DLD1 (cell line): ENCODE data around the gene CD320.
"Not testable (repeated sequence)": the region's sequence is repeated elsewhere in the genome, so short reads cannot be mapped to it uniquely, and the experiment has no call there.

Source experiments
- in situ Hi-C: cut with HindIII; loops from 2 replicates; pipeline ENCODE4 v1.10.0; 2017; ENCODE audit warnings: low sequenced_read_pairs

Gene CD320

GRCh38 chr19:8307965-8308866, at the start of gene CD320:
Gene CD320, minus strand, starts transcription at chr19:8308358. Its CDS starts 68 bp downstream, at chr19:8308290.
- in situ Hi-C loops: no loop called here

DNA sequence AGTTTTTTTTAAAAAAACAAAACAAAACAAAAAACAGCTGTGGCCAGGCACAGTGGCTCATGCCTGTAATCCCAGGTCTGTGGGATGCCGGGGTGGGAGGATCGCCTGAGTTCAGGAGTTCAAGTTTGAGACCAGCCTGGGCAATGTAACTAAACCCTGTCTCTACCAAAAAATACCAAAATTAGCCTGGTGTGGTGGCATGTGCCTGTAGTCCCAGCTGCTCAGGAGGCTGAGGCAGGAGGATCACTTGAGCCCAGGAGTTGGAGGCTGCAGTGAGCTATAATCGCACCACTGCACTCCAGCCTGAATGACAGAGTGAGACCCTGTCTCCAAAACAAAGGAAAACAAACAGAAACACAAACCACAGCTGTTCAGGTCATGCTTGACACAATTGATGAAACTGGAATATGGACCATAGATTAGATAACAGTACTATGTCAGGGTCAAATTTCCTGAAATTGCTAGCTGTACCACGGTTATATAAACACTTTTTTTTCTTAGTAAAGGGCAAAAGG, 48.9 kb upstream of the CD320 start:
- in situ Hi-C loops: no loop called here

GRCh38 chr19:8355631-8356402, 47.7 kb upstream of the CD320 start:
- in situ Hi-C loops: no loop called here

DNA sequence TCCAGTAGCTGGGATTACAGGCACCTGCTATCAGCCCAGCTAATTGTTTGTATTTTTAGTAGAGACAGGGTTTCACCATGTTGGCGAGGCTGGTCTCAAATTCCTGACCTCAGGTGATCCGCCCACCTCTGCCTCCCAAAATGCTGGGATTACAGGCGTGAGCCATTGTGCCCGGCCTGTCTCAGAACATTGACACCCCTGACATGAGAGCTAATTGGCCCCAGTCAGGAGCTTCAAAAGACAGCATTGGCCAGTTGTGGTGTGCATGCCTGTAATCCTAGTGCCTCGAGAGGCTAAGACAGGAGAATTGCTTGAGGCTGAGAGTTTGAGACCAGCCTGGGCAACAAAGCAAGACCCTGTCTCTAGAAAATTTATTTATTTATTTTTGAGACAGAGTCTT, 44.7 kb upstream of the CD320 start:
- in situ Hi-C loops: not testable (repeated sequence)

GRCh38 chr19:8352134-8352827, 44.1 kb upstream of the CD320 start:
- in situ Hi-C loops: no loop called here

DNA sequence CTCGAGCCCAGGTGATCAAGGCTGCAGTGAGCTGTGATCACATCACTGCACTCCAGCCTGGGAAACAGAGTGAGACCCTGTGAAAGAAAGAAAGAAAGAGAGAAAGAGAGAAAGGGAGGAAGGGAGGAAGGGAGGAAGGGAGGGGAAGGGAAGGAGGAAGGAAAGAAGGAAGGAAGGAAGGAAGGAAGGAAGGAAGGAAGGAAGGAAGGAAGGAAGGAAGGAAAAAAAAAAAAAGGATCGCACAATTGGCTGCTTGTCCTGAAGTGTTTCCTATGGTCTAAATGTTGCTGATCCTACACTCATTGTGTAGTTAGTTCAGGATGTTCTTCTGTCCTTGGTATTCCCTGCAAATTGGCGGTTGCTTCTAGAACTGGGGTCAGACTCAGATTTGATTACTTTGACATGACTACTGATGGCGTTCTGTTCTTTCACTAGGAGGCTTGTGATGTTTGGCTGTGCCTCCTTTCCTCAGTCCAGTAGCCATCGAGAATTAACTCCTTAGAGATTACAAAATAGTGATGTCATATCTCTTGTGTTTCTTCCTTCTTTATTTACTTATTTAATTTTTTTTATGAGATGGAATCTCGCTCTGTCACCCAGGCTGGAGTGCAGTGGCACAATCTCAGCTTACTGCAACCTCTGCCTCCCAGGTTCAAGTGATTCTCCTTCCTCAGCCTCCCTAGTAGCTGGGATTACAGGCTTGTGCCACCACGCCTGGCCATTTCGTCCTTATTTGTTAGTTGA, 41.6 kb upstream of the CD320 start:
- in situ Hi-C loops: not testable (repeated sequence)

- in situ Hi-C loops: no loop called here
Observed at GRCh38 chr19:8343483-8343844, 35.3 kb upstream of the CD320 start.

DNA sequence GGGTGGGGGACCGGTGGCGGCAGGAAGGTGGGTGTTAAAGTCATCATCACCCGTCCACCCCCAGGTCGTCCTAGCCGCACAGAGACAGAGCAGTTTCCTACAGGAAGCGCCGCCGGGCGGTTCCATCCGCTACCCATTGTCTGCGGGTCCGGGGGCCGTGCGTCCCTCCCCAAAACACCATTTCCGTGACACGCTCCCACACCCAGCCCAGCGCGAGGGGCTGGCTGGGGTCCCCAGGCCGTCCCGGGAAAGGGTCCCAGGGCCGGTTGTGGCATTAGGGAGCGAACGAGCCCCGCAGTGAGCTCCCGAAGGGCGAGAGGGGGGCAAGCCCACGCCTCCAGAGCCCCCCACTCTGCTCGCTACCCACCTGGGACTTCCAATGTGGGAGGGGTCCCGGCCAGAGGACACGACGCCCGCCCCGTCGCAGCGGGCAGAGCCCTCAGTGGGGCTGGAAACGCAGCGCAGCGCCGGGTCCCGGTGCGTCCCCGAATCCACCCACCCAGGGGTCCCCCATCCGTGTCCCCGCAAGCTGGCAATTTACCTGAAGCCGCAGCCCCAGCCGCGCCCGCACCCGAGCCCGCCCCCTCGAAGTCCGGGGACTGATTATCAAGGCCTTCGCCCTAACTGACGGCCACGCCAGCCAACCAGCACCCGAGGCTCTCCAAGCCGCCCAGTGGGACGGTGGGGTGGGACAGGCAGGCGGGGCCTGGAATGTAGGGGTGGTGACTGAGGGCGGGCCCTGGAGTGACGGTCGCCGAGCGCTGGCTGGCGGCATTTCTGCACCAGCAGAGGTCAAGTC, 34.7 kb upstream of the CD320 start, which contains the start of gene KANK3:
TSS of gene KANK3 (minus strand) at position 579 of the 799 bp plus-strand sequence. CDS start 5,434 bp downstream, outside the sequence.
- in situ Hi-C loops: no loop called here

DNA sequence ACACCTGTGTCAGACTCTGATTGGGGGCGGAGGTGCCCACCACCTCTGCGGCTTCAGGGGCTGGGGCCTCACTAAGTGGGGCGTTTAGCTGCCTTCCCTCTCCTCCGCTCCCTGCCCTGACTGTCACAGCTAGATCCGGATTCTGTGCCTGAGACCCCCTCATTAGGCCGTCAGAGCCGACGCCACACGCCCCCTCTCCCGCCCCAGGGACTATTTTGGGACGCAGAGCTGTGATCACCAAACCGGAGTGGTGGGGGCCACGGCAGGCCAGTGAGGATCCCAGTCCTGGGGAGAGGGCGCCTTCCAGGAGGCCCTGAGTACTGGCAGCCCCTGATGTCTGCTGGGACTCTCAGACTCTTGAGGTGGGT, 34.1 kb upstream of the CD320 start:
- in situ Hi-C loops: no loop called here

GRCh38 chr19:8341504-8341903, 33.3 kb upstream of the CD320 start:
- in situ Hi-C loops: not testable (repeated sequence)

DNA sequence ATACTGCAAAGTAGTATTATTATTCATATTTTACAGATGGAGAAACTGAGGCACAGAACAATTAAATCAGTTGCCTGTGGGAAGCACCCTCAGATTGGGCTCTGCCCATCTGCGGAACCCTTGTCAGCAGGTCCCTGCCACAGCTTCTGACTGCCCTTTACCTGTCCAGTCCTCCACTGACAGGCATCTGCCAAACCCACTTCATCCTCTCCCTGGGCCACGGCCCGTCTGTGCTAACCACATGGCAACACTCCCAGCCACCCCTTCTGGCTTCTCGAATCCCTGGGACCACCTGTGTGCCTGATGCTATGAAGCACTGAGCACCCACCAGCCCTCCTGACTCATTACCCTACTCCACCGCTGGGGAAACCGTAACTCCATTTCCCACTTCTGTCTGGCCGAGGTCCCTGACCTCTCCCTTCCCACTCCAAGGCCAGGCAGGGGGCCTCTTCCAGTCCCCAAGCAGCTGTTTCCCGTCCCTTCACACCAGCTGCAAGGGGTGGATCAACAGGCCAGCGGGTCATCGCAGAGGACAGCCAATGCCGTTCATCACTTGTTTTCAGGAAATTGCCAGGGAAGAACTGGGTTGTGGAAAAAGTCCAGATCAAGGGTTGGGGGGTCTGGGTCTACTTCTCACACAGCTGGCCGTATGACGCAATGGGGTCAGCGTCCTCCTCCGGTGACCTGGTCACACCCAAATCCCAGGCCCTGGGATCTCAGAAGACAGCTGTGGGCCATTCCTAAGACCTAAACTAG, 32.4 kb upstream of the CD320 start:
- in situ Hi-C loops: no loop called here

DNA sequence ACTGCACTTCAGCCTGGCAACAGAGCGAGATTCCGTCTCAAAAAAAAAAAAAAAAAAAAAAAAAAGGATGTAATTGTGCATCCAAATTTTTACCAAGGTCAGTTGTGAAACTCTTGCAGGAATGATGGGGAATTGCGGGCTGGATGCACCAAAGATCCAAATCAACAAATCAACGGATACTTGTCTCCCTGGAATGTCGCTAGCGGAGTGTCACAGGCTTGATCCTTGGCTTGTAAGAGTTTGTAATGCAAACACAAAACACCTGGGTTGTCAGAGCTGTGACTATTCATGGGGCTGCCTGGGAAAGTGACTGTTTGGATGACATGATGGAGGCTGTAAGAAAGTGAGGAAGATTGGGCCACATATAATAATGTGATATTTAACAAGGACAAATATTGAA, 30.7 kb upstream of the CD320 start:
- in situ Hi-C loops: no loop called here

- in situ Hi-C loops: no loop called here
Observed at GRCh38 chr19:8337728-8338127, 29.6 kb upstream of the CD320 start.

DNA sequence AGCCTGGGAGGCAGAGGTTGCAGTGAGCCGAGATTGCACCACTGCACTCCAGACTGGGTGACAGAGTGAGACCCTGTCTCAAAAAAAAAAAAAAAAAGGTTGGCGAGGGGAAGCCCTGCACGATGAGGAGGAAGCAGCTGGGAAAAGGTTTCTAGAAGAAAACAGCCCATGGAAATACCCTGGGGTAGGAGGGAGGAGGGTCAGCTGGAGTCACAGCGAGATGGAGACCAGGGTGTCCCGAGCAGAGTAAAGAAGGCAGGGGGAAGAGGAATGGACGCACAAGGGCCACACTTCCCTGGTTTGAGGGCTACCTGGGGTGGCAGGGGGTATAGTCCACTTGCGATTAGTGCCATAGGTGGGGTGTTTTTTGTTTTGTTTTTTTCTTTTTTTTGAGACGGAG, 28.5 kb upstream of the CD320 start:
- in situ Hi-C loops: no loop called here

DNA sequence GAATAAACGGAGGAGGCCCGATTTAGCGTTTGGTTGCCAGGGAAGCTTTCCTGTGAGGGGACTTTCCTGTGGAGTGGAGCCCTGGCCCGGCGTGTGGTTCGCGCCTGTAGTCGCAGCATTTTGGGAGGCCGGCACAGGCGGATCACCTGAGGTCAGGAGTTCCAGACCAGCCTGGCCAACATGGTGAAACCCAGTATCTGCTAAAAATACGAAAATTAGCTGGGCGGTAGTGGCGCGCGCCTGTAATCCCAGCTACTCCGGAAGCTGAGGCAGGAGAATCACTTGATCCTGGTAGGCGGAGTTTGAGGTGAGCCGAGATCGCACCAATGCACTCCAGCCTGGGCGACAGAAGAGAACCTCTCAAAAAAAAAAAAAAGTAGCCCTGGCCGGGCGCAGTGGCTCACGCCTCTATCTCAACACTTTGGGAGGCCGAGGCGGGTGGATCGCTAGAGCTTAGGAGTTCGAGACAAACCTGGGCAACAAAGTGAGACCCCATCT, 28.0 kb upstream of the CD320 start:
- in situ Hi-C loops: no loop called here

- in situ Hi-C loops: no loop called here
Observed at GRCh38 chr19:8335343-8336071, 27.3 kb upstream of the CD320 start.

GRCh38 chr19:8334458-8335342, 26.5 kb upstream of the CD320 start:
- in situ Hi-C loops: no loop called here
